Measurements from ENCODE around the gene PPP1R14B.

PPP1R14B gene

DNA sequence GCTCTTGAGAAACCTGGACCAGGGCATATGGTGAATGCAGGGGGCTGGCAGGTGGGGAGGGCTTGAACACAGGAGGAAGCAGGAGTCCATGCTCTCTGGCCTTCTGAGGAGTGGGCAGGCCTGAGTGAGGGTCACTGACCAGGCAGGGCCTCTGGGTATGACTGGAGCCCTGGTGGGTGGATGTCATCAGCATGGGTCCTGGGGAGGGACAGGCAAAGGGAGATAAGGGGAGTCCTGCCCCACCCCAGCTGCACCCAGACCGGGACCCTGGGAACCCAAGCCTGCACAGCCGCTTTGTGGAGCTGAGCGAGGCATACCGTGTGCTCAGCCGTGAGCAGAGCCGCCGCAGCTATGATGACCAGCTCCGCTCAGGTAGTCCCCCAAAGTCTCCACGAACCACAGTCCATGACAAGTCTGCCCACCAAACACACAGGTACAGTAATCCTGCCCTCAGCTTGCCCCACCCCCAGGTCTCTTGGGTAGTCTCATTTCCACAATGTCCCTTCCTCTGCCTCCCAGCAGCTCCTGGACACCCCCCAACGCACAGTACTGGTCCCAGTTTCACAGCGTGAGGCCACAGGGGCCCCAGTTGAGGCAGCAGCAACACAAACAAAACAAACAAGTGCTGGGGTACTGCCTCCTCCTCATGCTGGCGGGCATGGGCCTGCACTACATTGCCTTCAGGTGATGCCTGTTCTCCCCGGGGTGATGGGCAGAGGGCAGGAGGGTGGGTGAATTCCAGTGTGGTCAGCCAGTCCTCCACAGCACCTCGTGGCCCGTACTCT lies 14.4 kb downstream of the PPP1R14B start:
- H3K4me3 ChIP-seq (ENCODE audit: control insufficient read depth, low read depth, low read length): no peak overlapping the region
- TF ChIP-seq, protein P1, sequence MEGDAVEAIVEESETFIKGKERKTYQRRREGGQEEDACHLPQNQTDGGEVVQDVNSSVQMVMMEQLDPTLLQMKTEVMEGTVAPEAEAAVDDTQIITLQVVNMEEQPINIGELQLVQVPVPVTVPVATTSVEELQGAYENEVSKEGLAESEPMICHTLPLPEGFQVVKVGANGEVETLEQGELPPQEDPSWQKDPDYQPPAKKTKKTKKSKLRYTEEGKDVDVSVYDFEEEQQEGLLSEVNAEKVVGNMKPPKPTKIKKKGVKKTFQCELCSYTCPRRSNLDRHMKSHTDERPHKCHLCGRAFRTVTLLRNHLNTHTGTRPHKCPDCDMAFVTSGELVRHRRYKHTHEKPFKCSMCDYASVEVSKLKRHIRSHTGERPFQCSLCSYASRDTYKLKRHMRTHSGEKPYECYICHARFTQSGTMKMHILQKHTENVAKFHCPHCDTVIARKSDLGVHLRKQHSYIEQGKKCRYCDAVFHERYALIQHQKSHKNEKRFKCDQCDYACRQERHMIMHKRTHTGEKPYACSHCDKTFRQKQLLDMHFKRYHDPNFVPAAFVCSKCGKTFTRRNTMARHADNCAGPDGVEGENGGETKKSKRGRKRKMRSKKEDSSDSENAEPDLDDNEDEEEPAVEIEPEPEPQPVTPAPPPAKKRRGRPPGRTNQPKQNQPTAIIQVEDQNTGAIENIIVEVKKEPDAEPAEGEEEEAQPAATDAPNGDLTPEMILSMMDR (conservative IDR thresholded peaks at IDR 0.05; ENCODE audit: control insufficient read depth, insufficient read depth, low read depth, low read length): no peak
- no peak for DNase-seq (ENCODE audit: low read depth)

DNA sequence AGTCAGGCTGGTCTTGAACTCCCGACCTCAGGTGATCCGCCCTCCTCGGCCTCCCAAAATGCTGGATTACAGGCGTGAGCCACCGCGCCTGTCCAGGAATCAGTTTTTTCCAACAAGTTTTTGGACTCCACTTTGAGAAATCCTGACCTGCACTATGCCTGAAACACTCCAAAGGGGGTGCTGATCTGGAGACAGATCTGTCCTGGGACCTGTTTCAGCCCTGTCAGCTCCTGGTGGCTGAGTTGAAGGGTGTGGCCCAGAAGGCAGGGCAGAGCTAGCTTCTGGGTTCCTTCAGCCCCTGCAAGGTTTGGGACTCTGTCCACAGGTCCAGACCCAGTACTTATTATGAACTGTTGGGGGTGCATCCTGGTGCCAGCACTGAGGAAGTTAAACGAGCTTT lies 15.2 kb downstream of the PPP1R14B start:
- TF ChIP-seq, protein P1 (conservative IDR thresholded peaks at IDR 0.05; ENCODE audit: control insufficient read depth, insufficient read depth, low read depth, low read length): no peak
- no peak overlapping the region for H3K4me3 ChIP-seq (ENCODE audit: control insufficient read depth, low read depth, low read length)

DNA sequence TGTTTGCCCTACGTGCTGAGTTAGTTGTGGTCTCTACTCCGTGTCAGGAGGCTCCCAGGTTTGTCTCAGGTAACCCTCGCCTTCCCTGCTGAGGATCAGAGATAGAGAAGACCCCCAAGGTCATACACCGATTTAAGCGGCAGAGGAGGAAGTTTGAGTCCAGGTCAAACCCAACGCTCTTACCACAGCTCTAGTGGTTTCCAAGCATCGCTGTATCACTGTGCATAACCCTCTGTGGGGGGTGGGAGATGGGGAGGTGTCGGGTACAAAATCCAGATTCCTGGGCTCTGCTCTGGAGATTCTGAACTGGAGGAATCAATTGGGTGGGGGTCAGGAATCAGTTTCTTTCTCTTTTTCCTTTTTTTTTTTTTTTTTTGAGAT lies 15.8 kb downstream of the PPP1R14B start:
- H3K4me3 ChIP-seq (ENCODE audit: control insufficient read depth, low read depth, low read length): peak overlapping the region; percentile 61
- TF ChIP-seq, protein P1 (conservative IDR thresholded peaks at IDR 0.05; ENCODE audit: control insufficient read depth, insufficient read depth, low read depth, low read length): no peak
- no peak for DNase-seq (ENCODE audit: low read depth)

More for the DNA sequence above, 15.2 kb downstream of the PPP1R14B start:
- no peak for DNase-seq (ENCODE audit: low read depth)

DNA sequence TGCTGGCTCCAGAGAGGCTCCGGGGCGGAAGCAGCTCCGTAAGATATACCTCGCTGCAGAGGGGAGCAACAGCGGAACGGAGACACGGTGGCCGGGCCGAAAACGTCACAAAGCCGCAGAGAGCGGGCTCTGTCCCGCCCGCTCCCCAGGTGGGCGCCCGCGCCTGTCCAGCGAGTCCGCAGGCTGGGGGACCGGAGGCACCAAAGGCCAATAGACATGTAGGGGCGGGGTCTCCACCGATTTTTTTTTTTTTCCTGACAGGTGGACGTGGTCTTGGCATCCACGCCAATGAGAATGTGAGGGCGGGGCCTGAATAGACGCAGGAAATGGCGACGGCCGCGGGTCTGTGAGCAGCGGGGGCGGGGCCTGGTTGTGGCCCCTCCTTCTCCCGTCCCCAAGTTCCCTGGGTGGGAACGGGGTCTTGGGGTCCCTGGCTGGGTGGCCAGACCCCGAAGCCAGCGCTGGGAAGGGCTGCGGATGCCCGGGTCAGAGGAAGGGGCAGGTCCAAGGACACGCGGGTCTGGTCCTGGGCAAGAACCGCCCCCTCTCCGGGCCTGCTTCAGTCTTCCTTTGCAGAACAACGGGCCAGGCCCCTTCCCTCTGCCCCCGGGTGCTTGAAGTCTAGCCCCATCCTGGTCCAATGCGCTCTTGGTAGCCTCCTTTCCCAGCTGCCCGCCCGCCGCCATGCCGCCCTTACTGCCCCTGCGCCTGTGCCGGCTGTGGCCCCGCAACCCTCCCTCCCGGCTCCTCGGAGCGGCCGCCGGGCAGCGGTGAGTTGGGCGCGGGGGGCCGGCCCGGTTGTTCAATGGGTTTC lies 16.4 kb downstream of the PPP1R14B start, which contains the start of gene DNAJC4:
Gene DNAJC4, plus strand, starts transcription at position 378 of the 814 bp plus-strand sequence. Its CDS starts 307 bp downstream, at position 685.
- H3K4me3 ChIP-seq (ENCODE audit: control insufficient read depth, low read depth, low read length): peak within 1 kb of the TSS; percentile 61
- TF ChIP-seq, protein P1 (conservative IDR thresholded peaks at IDR 0.05; ENCODE audit: control insufficient read depth, insufficient read depth, low read depth, low read length): no peak
- peak; percentile 77 for DNase-seq (ENCODE audit: low read depth)

DNA sequence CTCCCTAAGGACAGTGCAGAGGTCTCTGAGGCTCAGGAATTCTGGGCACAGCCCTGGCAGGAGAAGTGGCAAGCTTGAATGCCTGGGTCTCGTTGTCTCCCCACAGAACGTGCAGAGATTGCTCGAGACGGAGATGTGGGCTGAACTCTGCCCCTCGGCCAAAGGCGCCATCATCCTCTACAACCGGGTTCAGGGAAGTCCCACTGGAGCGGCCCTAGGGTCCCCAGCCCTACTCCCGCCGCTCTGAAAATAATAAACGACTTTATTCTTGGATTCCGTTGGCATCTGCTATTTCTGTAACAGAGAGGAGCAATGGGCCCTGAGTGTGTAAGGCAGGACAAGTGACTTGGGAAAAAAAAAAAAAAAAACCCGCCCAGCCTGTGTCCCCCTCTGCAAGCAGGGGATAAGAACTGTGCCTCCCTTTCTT lies 17.0 kb downstream of the PPP1R14B start:
- no peak for DNase-seq (ENCODE audit: low read depth)
- TF ChIP-seq, protein P1 (conservative IDR thresholded peaks at IDR 0.05; ENCODE audit: control insufficient read depth, insufficient read depth, low read depth, low read length): no peak
- H3K4me3 ChIP-seq (ENCODE audit: control insufficient read depth, low read depth, low read length): peak overlapping the region; percentile 61

DNA sequence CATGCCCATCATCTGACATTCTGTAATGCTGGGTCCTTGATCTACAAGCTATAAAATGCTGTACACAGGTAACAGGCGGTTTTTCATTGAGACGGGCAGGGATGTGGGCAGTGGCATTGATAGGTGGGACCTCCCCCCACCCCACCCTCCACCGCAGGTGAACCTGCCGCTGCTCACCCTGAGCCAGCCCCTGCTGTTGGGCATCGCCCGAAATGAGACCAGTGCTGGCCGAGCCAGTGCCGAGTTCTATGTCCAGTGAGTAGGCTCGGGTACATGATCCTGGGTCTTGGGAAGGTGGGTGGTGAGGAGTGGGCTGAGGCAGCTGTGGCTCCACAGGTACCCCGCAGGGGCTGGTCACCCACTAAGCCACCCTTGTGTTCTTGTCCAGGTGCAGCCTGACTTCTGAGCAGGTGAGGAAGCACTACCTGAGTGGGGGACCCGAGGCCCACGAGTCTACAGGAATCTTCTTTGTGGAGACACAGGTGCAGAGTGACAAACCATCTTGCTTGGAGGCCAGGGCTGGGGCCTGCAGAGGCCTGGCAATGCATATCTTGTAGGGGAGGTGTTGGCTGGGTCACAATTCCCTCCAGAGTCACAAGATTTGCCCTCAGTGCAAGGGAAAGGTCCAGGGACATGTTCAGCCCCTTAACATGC lies 17.5 kb downstream of the PPP1R14B start:
- TF ChIP-seq, protein P1 (conservative IDR thresholded peaks at IDR 0.05; ENCODE audit: control insufficient read depth, insufficient read depth, low read depth, low read length): no peak
- no peak overlapping the region for H3K4me3 ChIP-seq (ENCODE audit: control insufficient read depth, low read depth, low read length)
- DNase-seq (ENCODE audit: low read depth): no peak

Measured in fibroblast of mammary gland (primary cell).